HUES6 (cell line): ENCODE data around the gene BATF2.

ENCODE experiments used
- H3K27ac ChIP-seq: 2 replicates; pipeline ENCODE4 v1.7.0; 2013; ENCODE audit warnings: low read depth, mild to moderate bottlenecking, low read length, inconsistent platforms
- H3K27me3 ChIP-seq: 2 replicates; pipeline ENCODE4 v1.6.1; 2013; ENCODE audit warnings: low read length; ENCODE audit not compliant: control insufficient read depth, insufficient read depth
- H3K36me3 ChIP-seq: 2 replicates; pipeline ENCODE4 v1.6.1; 2013; ENCODE audit warnings: low read length; ENCODE audit not compliant: control insufficient read depth, insufficient read depth
- H3K4me1 ChIP-seq: 2 replicates; pipeline ENCODE4 v1.6.1; 2013; ENCODE audit warnings: low read length; ENCODE audit not compliant: control insufficient read depth, insufficient read depth
- H3K4me3 ChIP-seq: 2 replicates; pipeline ENCODE4 v1.5.1; 2013; ENCODE audit warnings: low read depth, low read length
- H3K9ac ChIP-seq: one replicate; pipeline ENCODE4 v1.6.1; 2013; ENCODE audit warnings: mild to moderate bottlenecking, low read length
- H3K9me3 ChIP-seq: 2 replicates; pipeline ENCODE4 v1.6.1; 2013; ENCODE audit warnings: low read depth, low read length; ENCODE audit not compliant: control insufficient read depth, insufficient read depth

The BATF2 gene

DNA sequence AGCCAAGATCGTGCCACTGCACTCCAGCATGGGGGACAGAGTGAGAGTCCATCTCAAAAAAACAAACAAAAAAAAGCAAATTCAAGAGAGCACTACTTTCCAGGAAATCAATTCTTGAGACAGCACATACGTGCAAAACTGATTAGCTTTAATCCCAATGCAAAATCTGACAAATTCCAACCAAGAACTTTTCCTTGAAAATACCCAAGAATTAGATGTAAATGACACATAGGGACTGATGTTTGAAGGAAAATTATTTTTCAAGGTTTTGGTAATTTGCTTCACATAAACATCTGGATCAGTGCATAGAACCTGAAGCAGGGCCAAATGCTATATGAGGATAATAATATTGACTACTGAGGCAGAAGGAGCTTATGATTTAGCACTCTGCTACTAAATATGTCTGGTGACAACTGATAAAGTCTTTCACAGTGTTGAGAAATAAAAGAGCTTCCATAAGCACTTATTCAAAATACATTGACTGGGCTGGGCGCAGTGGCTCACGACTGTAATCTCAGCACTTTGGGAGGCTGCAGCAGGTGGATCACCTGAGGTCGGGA is 33.6 kb downstream of the BATF2 start:
- H3K36me3 ChIP-seq: no peaks in the 10 kb centered on the region
- H3K4me1 ChIP-seq: no peaks in the 10 kb centered on the region
- H3K27ac ChIP-seq: no peak overlapping the region
- H3K4me3 ChIP-seq: no peak overlapping the region
- H3K9me3 ChIP-seq: no peaks in the 10 kb centered on the region
- H3K9ac ChIP-seq: no peak overlapping the region
- H3K27me3 ChIP-seq: no peaks in the 10 kb centered on the region

DNA sequence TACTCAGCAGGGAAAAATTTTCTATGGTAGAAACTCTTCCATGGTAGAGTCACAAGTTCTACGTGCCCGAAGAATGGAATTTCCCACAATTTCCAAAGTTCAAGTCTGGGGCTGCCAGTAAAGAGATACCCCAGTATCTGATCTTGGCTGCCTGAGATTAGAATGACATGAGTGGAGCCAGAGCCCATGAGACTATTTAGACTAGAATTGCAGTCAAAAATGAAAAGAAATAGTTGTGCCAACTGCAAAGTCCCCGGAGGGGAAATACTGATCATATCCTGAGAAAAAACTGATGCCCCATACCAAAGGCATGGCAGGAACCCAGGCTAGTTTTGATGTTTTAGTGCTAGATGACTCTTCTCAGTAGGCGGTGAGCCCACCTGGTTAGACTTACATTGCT is 36.1 kb downstream of the BATF2 start:
- Histone ChIP-seq H3K9me3 (no peaks in the 10 kb centered on the region), H3K9ac (no peak overlapping the region), H3K36me3 (no peaks in the 10 kb centered on the region), H3K4me3 (no peak overlapping the region), H3K4me1 (no peaks in the 10 kb centered on the region), H3K27me3 (no peaks in the 10 kb centered on the region), H3K27ac (no peak overlapping the region)

DNA sequence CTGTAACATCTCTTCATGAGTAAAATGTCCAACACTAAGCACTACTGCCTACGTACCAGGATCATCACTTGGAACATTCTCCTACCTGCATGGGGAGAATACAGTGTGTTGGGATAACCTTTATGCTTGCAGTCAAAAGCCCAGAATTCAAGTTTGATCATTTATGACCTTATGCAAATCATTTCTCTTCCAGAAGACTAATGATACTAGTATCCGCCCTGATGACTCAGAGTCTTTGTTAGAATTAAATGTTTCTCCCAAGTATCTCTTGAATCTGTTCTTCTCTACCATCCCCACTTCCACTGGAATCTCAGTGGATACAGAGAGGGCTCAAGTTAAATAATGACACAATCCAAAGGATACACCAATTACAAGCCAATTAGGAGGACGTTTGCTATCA is 37.3 kb downstream of the BATF2 start:
- no peak overlapping the region for H3K9ac ChIP-seq
- no peaks in the 10 kb centered on the region for H3K4me1 ChIP-seq
- H3K27me3 ChIP-seq: 0 out of 2 replicates have a peak, but pooled peaks cover 1% of the 10 kb centered on the region
- H3K27ac ChIP-seq: no peak overlapping the region
- no peaks in the 10 kb centered on the region for H3K36me3 ChIP-seq
- no peaks in the 10 kb centered on the region for H3K9me3 ChIP-seq
- H3K4me3 ChIP-seq: no peak overlapping the region

DNA sequence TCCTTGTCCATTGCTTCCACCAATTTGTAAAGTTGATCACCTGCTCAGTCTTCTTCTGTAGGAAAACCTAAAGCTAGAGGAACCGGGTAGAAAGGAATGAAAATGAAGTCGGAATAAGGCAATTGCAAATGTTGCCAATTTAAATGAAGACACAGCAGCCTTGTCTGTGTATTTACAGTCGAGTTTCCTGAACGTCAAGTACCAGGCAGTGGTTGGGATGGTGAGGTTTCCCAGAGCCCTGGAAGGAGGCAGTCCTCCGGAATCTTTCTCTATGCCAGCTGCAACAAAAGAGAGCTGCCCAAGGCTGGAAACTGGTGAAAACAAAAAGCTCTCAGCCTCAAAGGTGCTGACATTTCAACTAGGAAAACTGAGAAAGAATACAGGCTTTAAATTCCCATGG is 42.6 kb downstream of the BATF2 start:
- Histone ChIP-seq H3K4me3 (no peak overlapping the region), H3K4me1 (no peaks in the 10 kb centered on the region), H3K27ac (no peak overlapping the region), H3K9ac (no peak overlapping the region), H3K36me3 (no peaks in the 10 kb centered on the region), H3K9me3 (no peaks in the 10 kb centered on the region), H3K27me3 (peaks cover 8% of the 10 kb centered on the region; the same call in 1 of the 2 replicates)

DNA sequence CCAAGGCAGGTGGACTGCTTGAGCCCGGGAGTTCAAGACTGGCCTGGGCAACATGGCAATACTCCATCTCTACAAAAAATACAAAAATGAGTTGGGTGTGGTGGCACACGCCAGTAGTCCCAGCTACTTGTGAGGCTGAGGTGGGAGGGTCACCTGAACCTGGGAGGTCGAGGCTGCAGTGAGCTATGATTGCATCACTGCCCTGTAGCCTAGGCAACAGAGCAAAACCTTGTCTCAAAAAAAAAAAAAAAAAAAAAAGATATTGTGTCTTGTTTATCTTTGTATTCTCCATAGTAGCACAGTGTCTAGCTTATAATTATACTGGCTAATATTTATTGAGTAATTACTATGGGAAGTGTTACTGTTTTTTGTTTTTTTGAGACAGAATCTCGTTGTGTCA is 45.2 kb downstream of the BATF2 start:
- Histone ChIP-seq H3K27ac (no peak overlapping the region), H3K4me3 (no peak overlapping the region), H3K36me3 (no peaks in the 10 kb centered on the region), H3K9ac (no peak overlapping the region), H3K27me3 (peaks cover 8% of the 10 kb centered on the region; the same call in 1 of the 2 replicates), H3K9me3 (no peaks in the 10 kb centered on the region), H3K4me1 (no peaks in the 10 kb centered on the region)

DNA sequence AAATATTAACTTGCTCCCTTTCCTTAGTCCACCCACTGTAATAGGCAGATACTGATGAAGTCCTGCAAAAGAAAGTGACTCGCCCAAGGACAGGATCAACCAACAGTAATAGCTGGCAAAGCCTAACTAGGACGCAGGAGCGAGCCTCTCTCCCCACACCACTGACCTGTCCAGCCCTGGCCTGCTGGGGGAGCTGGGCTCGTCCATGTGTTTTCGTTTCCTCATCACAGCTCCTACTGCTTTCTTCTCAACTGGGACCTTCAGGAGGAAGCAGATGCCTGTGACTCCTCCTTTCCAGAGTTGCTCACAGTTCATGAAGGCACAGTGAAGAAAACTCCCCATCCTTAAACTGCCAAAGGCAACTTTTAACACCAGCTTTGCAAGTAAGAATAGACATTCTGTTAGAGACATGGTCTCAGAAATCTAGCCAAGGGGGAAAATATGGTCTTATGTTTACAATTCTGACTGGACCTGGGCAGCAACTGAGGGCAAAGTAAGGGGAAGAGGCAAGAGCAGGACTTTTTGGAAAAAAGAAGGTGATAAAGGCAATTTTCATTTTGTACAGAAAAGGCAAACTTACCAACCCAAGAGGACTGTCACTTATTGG is 49.5 kb downstream of the BATF2 start:
- H3K9me3 ChIP-seq: no peaks in the 10 kb centered on the region
- H3K27ac ChIP-seq: no peak overlapping the region
- no peaks in the 10 kb centered on the region for H3K36me3 ChIP-seq
- H3K4me1 ChIP-seq: no peaks in the 10 kb centered on the region
- no peak overlapping the region for H3K4me3 ChIP-seq
- H3K27me3 ChIP-seq: peaks cover 11% of the 10 kb centered on the region; the same call in 1 of the 2 replicates
- no peak overlapping the region for H3K9ac ChIP-seq
